ENCODE measurements around the gene FAM200A. TPM values are rescaled to one million over a fixed set of nuclear protein-coding genes. Genes with fewer than 3 reads are reported as not detected.
A peak's percentile ranks its signal among the peaks of the same experiment; 100 is the strongest.
"Not testable (repeated sequence)": the region's sequence is repeated elsewhere in the genome, so short reads cannot be mapped to it uniquely, and the experiment has no call there.

The FAM200A gene
- total and polyA plus RNA-seq, 5 experiments from 2014 or later = 3.2 to 11.3 (median 6.3) TPM

DNA sequence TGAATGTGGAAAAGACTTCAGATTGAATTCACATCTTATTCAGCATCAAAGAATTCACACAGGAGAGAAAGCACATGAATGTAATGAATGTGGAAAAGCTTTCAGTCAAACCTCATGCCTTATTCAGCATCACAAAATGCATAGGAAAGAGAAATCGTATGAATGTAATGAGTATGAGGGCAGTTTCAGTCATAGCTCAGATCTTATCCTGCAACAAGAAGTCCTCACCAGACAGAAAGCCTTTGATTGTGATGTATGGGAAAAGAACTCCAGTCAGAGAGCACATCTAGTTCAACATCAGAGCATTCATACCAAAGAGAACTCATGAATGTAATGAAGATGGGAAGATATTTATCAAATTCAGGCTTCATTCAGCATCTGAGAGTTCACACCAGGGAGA, 21.3 kb upstream of the FAM200A start:
- ATAC-seq (no peak), DNase-seq (no peak)
- no peaks in the 10 kb centered on the region for H3K9me3 Mint-ChIP-seq
- H3K27me3 Mint-ChIP-seq = no peaks in the 10 kb centered on the region
- no peak overlapping the region for H3K4me3 Mint-ChIP-seq
- peak overlapping the region in 3 of 10 donors; percentile 29 to 55 (median 53) for H3K27ac Mint-ChIP-seq
- H3K36me3 Mint-ChIP-seq = peaks cover 5 to 51% (median 14%) of the 10 kb centered on the region in 3 donors
- POLR2A ChIA-PET = no interaction called here
- H3K4me1 Mint-ChIP-seq = peaks cover 2 to 16% (median 5%) of the 10 kb centered on the region in 4 donors

DNA sequence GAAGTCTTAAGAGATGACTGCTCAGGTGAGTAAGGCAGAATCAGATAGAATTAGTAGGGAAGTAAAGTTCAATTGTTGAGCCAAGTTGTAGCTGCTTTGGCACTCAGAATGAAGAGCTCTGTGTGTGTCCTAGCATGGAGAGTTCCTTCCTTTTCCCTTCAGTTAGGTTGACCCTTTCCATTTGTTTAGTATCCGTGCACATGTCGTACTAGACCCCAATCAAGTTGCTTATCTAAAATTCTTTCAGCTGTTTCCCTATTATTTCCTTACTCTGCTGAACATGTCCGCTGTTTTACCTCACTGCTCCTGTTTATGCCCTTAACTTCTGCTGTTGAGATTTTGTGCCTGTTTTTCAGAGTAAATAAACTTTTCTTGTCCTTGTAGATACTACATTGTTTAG, 19.9 kb upstream of the FAM200A start:
- Mint-ChIP-seq H3K36me3 (peaks cover 5 to 57% (median 14%) of the 10 kb centered on the region in 3 donors), H3K27ac (peak overlapping the region in 8 of 10 donors; percentile 1 to 88 (median 16))
- no peak for ATAC-seq

DNA sequence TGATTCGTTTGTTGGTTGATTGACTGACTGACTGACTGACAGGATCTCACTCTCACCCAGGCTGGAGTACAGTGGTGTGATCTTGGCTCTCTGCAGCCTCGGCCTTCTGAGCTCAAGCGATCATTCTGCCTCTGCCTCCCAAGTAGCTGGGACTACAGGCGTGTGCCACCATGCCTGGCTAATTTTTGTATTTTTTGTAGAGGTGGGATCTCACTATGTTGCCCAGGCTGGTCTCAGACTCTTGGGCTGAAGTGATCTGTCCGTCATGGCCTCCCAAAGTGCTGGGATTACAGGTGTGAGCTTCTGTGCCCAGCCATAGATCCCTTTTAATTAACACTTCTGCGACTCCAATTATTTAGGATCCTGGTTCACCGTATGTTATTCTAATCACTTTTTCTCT, 16.9 kb upstream of the FAM200A start:
- not testable (repeated sequence) for H3K4me3 Mint-ChIP-seq, H3K27me3 Mint-ChIP-seq

More for the DNA sequence above, 19.9 kb upstream of the FAM200A start:
- Mint-ChIP-seq H3K27me3 (no peaks in the 10 kb centered on the region), H3K4me1 (peaks cover 2 to 16% (median 5%) of the 10 kb centered on the region in 4 donors), H3K9me3 (no peaks in the 10 kb centered on the region), H3K4me3 (no peak overlapping the region)
- POLR2A ChIA-PET = no interaction called here
- no peak for DNase-seq

DNA sequence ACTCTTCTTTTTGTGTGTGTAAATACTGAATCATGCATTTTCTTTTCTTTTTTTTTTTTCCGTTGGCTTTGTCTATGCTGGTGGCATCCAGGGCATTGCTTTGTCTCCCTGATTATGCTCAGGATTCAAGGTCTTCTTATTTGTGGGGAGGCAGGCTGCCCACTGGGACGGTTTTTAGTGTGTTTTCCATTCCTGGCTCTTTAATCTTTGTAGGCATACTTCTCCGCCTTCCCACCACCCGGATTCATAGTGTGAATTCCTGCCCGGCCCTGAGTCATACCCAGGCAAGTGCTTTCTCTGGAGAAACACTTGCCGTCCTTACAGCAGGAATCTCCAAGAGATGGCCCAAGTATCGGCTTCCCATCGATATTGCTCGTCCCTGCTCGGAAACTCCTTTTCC, 11.7 kb upstream of the FAM200A start:
- H3K36me3 Mint-ChIP-seq = peaks cover 0 to 67% (median 4%) of the 10 kb centered on the region in 3 donors
- POLR2A ChIA-PET = no interaction called here
- peak overlapping the region in 7 of 10 donors; percentile 15 to 80 (median 55) for H3K27ac Mint-ChIP-seq

More for the DNA sequence above, 16.9 kb upstream of the FAM200A start:
- Mint-ChIP-seq H3K4me1 (peaks cover 10 to 27% (median 20%) of the 10 kb centered on the region in 4 donors), H3K27ac (peak overlapping the region in 2 of 10 donors; percentile 21 to 29), H3K36me3 (peaks cover 5 to 77% (median 15%) of the 10 kb centered on the region in 3 donors)
- ATAC-seq, POLR2A ChIA-PET, H3K9me3 Mint-ChIP-seq, DNase-seq: not testable (repeated sequence)

DNA sequence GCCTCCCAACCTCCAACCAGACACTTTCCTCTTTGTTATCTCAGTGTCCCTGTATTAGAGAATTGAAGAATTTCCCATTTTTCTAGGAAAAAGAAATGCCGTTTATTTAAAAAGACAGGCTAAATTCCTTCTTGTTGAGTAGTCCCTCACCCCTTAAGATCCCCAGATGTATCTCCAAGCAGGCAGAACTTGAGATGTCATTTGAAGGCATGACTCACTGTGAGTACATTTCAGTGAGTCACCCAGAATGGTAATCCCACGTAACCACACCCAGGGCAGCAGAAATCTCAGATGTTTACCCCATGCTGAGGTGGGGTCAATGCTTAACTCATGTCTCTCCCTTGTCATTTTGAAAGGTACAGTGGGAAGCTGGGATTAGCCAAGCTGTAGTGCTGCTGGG, 10.9 kb upstream of the FAM200A start:
- no peaks in the 10 kb centered on the region for H3K27me3 Mint-ChIP-seq
- H3K9me3 Mint-ChIP-seq = no peaks in the 10 kb centered on the region
- DNase-seq = peak in 1 of 10 donors; percentile 21
- peak overlapping the region in 3 of 10 donors; percentile 25 to 53 (median 52) for H3K4me3 Mint-ChIP-seq
- ATAC-seq = no peak
- POLR2A ChIA-PET = no interaction called here
- peak overlapping the region in 6 of 10 donors; percentile 21 to 90 (median 52) for H3K27ac Mint-ChIP-seq
- H3K36me3 Mint-ChIP-seq = peaks cover 0 to 73% (median 4%) of the 10 kb centered on the region in 3 donors
- H3K4me1 Mint-ChIP-seq = peaks cover 32 to 54% (median 52%) of the 10 kb centered on the region in 4 donors

More for the DNA sequence above, 11.7 kb upstream of the FAM200A start:
- DNase-seq = no peak
- no peaks in the 10 kb centered on the region for H3K27me3 Mint-ChIP-seq
- H3K4me3 Mint-ChIP-seq = peak overlapping the region in 1 of 10 donors; percentile 41
- peaks cover 30 to 52% (median 45%) of the 10 kb centered on the region in 4 donors for H3K4me1 Mint-ChIP-seq
- no peak for ATAC-seq
- no peaks in the 10 kb centered on the region for H3K9me3 Mint-ChIP-seq

DNA sequence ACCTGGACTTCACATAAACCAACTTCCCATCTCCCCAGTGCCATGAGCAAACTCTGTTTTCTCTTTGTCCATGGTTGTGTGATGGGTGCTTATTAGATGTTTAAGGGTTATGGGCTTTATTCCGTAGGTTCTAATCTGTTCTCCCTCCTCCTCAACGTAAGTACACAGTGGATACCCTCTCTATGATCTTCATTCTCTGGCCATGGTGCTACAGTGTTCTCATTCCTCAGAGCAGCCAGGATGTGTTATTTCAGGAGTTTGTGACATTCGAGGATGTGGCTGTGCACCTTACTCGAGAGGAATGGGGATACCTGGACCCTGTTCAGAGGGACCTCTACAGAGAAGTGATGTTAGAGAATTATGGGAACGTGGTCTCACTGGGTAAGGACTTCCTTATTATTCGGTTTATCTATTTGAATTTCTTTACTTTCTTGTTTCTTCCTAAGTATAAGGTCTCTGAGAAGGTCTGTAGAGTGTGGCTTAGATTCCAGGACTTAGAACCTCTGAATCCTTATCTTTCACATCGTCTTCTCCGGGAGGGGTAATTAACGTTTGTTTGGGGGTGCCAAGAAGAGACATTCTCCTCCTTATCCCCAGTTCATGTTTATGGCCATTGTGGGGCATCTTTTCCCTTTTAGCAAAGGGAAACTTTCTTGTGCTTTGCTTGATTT, 10.3 kb upstream of the FAM200A start:
- POLR2A ChIA-PET = interaction anchor here (0.6 kb wide), 1 partner anchor 1036 kb away, joined by 3 read pairs; no protein-coding TSS in a partner anchor
- Mint-ChIP-seq H3K27me3 (no peaks in the 10 kb centered on the region), H3K4me1 (peaks cover 34 to 58% (median 57%) of the 10 kb centered on the region in 4 donors), H3K9me3 (no peaks in the 10 kb centered on the region), H3K36me3 (peaks cover 0 to 68% (median 6%) of the 10 kb centered on the region in 3 donors), H3K4me3 (peak overlapping the region in 5 of 10 donors; percentile 20 to 56 (median 52)), H3K27ac (peak overlapping the region in 9 of 10 donors; percentile 6 to 90 (median 64))
- DNase-seq = no peak
- ATAC-seq = no peak

DNA sequence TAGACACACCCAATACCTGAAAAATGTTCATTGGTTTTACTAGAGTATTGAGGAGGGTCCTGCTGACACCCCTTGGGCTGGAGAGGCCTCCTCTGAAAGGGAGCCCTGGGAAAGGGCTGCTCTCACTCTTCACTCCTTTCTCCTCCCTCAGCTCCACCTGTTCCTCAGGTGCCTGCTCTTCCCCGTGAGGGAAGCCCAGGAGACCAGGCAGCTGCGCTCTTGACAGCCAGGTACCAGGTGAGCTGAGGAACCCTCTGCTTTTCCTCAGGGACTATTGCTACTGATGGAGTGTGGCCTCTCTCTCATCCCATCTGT, 9.8 kb upstream of the FAM200A start:
- peaks cover 36 to 63% (median 62%) of the 10 kb centered on the region in 4 donors for H3K4me1 Mint-ChIP-seq
- H3K9me3 Mint-ChIP-seq = no peaks in the 10 kb centered on the region
- no peak for DNase-seq
- peak overlapping the region in 4 of 10 donors; percentile 12 to 56 (median 48) for H3K4me3 Mint-ChIP-seq
- POLR2A ChIA-PET = interaction anchor here (0.6 kb wide), 1 partner anchor 1037 kb away, joined by 3 read pairs; no protein-coding TSS in a partner anchor
- ATAC-seq = no peak
- no peaks in the 10 kb centered on the region for H3K27me3 Mint-ChIP-seq
- H3K36me3 Mint-ChIP-seq = peaks cover 0 to 69% (median 7%) of the 10 kb centered on the region in 3 donors
- H3K27ac Mint-ChIP-seq = peak overlapping the region in 8 of 10 donors; percentile 6 to 100 (median 70)

DNA sequence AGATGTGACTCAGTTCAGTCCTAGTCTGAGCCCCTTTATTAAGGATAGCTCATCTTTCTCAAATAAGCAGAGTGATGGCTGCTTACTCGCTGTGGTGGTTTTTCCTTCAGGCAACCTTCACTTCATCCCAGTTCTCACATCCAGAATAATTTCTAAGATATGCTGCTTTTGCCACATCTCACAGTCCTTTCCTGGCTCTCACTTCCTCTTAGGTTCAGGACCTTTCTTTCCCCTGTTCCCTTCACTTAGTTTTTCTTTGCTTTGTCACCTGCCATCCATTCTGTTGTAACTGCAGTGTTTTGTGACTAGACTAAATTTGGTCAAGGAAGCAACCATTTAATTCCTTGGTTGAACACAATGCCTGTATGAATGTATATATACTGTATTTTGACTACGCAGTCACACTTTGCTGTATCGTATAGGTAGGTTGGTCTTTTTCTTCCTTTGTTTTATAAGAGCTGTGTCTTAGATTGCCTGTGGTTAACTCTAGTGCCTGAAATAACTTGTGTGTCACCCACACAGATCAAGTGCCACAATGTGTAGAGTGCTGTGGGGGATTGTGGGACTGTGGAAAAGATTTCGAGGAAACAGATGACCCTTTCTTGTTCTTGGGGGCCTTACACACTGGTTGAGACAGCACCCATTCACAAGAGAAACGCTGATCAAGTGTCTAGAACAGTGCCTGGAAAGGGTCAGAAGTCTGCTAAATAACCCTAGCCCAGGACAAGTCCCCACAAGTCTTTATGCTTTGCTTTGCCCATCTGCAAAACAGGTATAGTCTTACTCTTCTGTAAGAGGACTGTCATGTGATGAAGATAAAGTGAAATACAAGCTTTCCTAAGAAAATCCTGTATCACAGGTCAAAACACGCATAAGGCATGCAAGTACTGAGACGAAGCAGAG, 9.2 kb upstream of the FAM200A start:
- no peak for ATAC-seq
- peaks cover 0 to 68% (median 7%) of the 10 kb centered on the region in 3 donors for H3K36me3 Mint-ChIP-seq
- H3K9me3 Mint-ChIP-seq = no peaks in the 10 kb centered on the region
- peak overlapping the region; percentile 19 to 100 (median 66) for H3K4me3 Mint-ChIP-seq
- peak overlapping the region; percentile 32 to 100 (median 88) for H3K27ac Mint-ChIP-seq
- DNase-seq = no peak
- H3K4me1 Mint-ChIP-seq = peaks cover 35 to 66% (median 62%) of the 10 kb centered on the region in 4 donors
- H3K27me3 Mint-ChIP-seq = no peaks in the 10 kb centered on the region
- POLR2A ChIA-PET = interaction anchor here (0.6 to 2.0 kb wide), 3 partner anchors 62 to 1037 kb away, joined by 3 to 5 read pairs (median 3); partner anchors contain the start of genes CPSF4 and PTCD1

DNA sequence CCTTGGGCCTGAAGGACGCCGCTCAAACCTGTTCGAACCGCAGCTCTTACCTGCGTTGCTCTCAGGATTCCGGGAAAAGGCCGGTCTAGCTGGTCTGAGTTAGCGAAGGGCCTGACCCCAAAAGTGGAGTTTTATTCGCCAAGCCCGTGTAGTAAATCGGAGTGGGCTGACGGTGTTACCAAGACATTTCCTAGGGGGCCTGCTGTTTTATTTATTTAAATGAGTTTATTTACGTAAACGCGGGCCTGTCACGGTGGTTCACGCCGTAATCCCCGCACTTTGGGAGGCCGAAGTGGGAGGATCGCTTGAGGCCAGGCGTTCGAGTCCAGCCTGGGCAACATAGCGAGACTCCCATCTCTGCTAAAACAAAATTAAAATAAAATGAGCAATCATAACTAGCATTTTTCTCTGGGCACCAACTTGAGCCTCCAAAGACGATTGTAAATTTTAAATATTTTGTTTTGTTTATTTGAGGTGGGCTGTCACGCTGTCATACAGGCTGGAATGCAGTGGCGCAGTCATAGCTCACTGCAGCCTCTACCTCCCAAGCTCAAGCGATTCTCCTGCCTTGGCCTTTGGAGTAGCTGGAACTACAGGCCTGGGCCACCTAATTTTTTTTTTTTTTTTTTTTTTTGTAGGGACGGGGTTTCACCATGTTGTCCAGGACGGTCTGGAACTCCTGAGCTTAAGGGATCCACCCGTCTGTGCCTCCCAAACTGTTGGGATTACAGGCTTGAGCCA, 7.4 kb upstream of the FAM200A start:
- DNase-seq = peak in 1 of 10 donors; percentile 26
- Mint-ChIP-seq H3K4me1 (peaks cover 39 to 75% (median 66%) of the 10 kb centered on the region in 4 donors), H3K27me3 (no peaks in the 10 kb centered on the region), H3K36me3 (peaks cover 0 to 64% (median 11%) of the 10 kb centered on the region in 3 donors), H3K4me3 (peak overlapping the region; percentile 91 to 100 (median 99)), H3K9me3 (no peaks in the 10 kb centered on the region), H3K27ac (peak overlapping the region; percentile 98 to 100 (median 100))
- POLR2A ChIA-PET = interaction anchor here (0.6 to 4.1 kb wide), 17 partner anchors 20 to 1692 kb away, joined by 3 to 71 read pairs (median 5); partner anchors contain the start of genes AP4M1, ARPC1B, ATP5MF and BUD31
- ATAC-seq = no peak

DNA sequence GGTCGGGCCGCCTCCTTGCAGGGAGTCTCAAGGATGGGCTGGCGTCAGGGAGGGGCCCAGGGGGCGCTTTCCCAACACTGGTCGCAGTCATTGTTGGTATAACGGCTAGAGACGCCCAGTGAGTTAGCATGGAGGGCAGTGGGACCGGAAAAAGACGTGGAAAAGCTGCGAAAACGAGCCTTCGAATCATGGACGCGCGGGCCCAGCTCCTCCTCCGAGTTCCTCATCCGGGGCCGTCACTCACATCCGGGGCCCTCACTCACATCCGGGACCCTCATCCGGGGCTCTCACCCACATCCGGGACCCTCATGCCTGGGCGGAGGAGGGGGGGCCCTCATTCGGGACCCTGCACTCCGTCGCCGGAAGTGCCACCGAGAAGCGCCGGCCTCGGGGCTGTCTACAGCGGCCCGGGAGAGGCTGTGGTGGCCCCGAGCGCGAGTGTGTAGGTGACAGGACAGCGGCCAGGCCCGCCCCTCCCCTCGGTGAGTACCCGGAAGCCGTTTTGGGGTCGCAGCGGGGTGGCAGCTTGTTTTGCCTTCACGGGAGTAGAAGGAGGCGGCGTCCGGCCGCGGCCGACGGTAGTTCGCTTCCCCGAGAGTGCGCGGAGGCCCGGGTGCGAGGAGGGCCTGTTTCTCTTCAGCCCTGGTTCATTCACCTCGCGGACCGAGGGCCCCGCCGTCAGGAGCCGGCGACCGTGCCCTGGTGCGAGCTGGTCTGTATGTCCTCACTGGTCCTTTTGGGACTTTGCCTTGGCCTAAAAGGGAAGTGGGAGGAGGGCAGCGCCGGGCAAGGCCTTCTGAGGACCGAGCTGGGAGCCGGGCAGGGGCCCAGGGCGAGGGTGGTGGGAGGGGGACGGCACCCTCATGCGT, 6.6 kb upstream of the FAM200A start, which contains the start of gene ZNF655:
TSS of gene ZNF655 (plus strand) at position 337 of the 869 bp plus-strand sequence. CDS start 1,918 bp downstream, outside the sequence.
- ATAC-seq (peak; percentile 85), DNase-seq (peak; percentile 82 to 98 (median 95))
- Mint-ChIP-seq H3K27me3 (no peaks in the 10 kb centered on the region), H3K9me3 (no peaks in the 10 kb centered on the region), H3K36me3 (peaks cover 0 to 59% (median 9%) of the 10 kb centered on the region in 3 donors), H3K4me1 (peaks cover 31 to 71% (median 61%) of the 10 kb centered on the region in 4 donors), H3K4me3 (peak within 1 kb of the TSS; percentile 91 to 100 (median 99)), H3K27ac (peak within 1 kb of the TSS; percentile 98 to 100 (median 100))
- POLR2A ChIA-PET = interaction anchor here (0.6 to 4.1 kb wide), 27 partner anchors 11 to 1025 kb away, joined by 3 to 71 read pairs (median 5); partner anchors contain the start of genes AP4M1, ATP5MF, BUD31 and CPSF4

DNA sequence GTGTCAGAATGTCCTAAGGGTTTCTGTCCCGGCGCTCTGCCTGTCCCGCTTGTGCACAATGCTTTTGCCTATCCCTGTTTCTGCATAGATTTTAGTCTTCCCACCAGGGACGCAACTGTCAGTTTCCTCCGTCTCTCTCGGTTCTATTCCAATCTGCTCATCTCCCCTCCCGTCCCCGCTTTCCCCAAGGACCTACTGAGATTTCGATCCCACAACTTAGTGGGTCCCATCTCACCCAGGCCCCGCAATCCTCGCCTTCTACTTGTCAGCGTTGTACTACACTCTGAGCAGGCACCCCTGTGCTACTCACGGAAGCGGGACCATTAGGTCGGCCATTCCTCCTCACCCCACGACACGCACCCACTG, 6.0 kb upstream of the FAM200A start:
- no peak for DNase-seq
- Mint-ChIP-seq H3K27ac (peak overlapping the region; percentile 98 to 100 (median 100)), H3K36me3 (peaks cover 0 to 55% (median 9%) of the 10 kb centered on the region in 3 donors), H3K27me3 (no peaks in the 10 kb centered on the region), H3K4me3 (peak overlapping the region; percentile 91 to 100 (median 99)), H3K4me1 (peaks cover 33 to 69% (median 65%) of the 10 kb centered on the region in 4 donors), H3K9me3 (no peaks in the 10 kb centered on the region)
- POLR2A ChIA-PET = interaction anchor here (0.6 to 4.1 kb wide), 28 partner anchors 9 to 872 kb away, joined by 3 to 71 read pairs (median 4); partner anchors contain the start of genes AP4M1, ATP5MF, BUD31 and CPSF4
- peak; percentile 76 to 80 for ATAC-seq

Data from naive thymus-derived CD8-positive, alpha-beta T cell (primary cell).